NCI-H345 (cell line): ENCODE measurements around the gene LCE1F.

ENCODE experiments used
- DNase-seq: peaks from one replicate; lab custom pipeline; 2025; lab: John Stamatoyannopoulos, UW

LCE1F gene

DNA sequence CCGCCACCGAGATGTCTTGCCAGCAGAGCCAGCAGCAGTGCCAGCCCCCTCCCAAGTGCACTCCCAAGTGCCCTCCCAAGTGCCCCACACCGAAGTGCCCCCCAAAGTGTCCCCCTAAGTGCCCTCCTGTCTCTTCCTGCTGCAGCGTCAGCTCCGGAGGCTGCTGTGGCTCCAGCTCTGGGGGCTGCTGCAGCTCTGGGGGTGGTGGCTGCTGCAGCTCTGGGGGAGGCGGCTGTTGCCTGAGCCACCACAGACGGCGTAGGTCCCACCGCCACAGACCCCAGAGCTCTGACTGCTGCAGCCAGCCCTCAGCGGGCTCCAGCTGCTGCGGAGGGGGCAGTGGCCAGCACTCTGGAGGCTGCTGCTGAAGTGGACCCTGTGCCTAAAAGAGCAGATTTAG, 1.4 kb downstream of the LCE1F start:
- no peak for DNase-seq

DNA sequence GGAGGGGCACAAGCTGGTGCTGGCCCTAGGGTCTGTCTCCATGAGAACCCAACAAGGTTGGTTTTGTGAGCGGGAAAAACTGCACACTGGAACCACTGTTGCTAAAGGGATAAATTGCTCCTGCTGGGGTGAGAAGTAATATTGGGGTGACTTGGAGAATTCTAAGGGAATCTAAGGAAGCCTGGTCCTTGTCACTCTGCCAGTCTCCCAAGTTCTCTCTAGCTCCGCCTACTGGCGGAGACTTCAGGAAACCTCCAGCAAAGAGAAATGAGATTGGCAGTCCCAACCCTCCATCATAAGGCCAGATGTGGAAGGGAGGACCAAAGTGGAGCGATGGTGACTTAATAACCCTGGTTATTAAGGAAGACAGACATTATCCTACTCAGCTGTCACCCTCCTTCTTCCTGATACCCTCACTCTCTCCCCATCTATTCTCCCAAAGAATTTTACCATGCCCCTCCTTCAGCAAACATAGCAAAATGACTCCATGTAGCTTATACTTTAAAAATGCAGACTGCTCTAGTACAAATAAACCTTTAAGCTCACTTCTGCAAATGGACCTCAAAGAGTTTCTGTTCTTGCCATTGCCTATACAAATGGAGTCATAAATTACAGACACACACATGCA, 2.7 kb downstream of the LCE1F start:
- DNase-seq = no peak

DNA sequence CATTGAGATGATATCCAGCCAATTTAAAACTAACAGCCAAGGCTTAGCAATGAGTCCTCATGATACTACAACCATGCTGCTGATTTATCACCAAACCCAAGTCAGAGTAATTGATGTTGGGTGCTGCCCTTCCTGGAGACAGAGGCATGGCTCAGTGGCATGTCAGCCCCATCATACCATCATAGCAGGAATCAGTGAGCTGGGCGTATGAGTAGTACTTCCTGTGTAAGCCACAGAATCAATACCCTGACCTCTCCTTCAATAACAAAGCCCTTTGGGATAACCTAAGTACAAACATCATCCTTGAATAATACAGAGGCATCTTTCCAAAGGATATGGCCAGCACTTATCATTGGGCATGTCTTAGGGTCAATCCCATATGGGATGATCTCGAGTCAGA, 8.2 kb downstream of the LCE1F start:
- DNase-seq = no peak

DNA sequence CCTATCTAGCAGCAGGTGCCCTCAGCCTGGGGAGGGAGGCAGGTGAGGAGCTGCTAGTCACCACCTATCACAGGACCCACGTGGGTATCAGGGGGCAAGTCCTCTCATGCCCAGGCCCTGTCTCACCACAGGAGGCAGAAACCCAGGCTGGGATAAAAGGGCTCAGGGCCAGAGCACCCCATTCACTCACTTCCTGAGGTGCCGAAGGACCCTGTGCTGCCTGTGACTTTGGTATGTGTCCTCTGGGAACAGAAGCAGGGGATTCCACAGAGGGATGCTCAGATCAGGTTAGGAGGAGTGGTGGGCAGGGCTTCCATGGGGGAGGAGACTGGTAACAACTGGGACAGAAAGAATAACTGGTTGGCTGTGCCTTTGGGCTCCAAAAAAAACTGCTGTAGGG, 11.1 kb downstream of the LCE1F start, which contains the start of gene LCE1E:
Gene LCE1E, plus strand, starts transcription at position 181 of the 400 bp plus-strand sequence. CDS start 1,043 bp downstream, outside the sequence.
- no peak for DNase-seq

DNA sequence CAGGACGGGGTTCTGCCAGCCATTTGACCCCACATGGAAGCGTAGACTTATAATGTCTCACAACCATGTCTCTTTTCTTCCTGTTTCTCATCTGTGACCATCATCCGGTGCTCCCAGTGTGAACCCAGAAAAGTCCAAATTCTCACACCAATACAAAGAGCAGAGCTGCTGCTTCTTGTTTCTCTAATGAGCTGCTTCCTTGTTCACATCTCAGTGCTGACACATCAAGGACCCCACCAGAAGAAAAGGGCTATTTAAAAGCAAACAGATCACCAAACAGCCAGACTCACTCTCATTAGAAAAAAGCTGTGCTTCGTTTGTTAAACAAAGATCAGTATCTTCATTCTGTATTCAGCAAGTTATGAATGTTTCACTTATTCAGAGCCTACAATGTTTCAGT, 20.7 kb downstream of the LCE1F start:
- DNase-seq = no peak

DNA sequence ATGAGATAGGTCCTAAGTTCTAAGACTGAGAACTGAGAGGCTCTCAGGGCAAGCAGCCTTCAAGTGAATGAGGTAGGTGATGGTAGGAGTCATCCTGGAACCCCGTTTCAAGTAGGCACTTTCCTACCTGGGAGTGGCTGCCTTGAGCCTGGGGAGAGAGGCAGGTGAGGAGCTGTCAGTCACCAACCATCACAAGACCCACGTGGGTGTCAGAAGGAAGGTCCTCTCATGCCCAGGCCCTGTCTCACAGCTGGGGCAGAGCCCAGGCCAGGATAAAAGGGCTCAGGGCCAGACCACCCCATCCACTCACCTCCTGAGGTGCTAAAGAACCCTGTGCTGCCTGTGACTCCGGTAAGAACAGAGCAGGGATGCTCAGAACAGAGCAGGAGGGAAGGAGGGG, 21.5 kb downstream of the LCE1F start, which contains the start of gene LCE1D:
Gene LCE1D, plus strand, starts transcription at position 301 of the 400 bp plus-strand sequence. CDS start 1,074 bp downstream, outside the sequence.
- DNase-seq = no peak

DNA sequence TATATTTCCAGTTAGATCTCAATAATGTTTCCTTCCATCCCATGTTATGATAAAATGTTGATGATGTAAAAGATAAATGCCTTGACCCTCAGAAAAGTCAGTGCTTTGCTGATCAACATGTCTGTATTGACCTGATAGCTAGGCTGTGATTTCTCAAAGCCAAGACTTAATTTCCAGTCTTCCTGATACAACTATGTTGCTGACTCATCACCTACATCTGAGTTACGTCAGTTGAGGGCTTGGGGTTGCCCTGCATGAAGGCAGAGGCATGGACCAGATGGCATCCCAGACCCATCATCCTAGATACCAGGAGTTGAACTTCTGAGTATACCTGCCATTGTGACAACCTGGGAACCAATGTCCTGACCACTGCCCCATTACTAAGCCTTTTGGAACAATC, 26.4 kb downstream of the LCE1F start:
- no peak for DNase-seq

DNA sequence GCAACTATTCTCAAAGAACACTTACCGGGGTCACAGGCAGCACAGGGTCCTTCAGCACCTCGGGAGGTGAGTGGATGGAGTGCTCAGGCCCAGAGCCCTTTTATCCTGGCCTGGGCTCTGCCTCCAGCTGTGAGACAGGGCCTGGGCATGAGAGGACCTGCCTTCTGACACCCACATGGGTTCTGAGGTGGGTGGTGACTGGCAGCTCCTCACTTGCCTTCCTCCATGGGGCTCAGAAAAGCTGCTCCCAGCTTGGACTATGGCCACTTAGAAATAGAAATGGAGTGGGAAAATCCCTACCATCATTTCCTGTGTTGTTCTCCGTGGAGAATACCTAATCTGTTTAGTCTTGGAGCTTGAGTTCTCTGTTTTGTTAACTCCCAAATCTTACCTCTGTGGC, 31.6 kb downstream of the LCE1F start, which contains the start of gene LCE1C:
Gene LCE1C, minus strand, starts transcription at position 76 of the 400 bp plus-strand sequence. CDS start 1,173 bp downstream, outside the sequence.
- no peak for DNase-seq

DNA sequence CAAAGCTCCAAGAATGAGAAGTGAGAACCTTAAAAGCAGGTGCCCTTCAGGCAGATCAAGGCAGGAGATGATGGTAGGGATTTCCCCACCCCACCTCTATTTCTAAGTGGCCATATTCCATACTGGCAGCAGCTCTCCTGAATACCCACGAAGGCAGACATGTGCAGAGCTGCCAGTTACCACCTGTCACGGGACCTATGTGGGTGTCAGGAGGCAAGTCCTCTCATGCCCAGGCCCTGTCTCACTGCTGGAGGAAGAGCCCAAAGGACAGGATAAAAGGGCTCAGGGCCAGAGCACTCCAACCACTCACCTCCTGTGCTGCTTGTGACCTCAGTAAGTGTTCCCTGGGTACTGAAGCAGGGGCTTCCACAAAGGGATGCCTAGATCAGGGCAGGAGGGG, 36.1 kb downstream of the LCE1F start:
- no peak for DNase-seq

DNA sequence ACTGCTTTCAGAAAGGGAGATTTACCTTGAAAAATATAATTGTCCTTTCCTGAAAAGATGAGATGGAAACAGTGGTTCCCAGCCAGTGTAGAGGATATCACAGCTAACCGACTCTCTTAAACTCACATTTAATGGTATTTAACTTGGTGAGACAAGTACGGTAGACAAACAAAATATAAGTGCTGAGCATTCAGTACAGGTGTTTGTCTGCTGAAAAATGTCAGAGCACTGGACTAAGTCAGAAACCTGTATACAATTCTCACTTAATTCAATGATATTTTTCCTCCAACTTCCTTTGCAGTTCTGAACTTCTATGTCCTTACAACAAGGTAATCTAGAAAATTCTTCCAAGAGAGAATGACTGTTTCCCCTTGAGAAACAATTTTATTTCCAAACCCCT, 36.7 kb downstream of the LCE1F start, which contains the start of gene LCE1B:
Gene LCE1B, plus strand, starts transcription at position 301 of the 400 bp plus-strand sequence. CDS start 476 bp downstream, outside the sequence.
- no peak for DNase-seq

DNA sequence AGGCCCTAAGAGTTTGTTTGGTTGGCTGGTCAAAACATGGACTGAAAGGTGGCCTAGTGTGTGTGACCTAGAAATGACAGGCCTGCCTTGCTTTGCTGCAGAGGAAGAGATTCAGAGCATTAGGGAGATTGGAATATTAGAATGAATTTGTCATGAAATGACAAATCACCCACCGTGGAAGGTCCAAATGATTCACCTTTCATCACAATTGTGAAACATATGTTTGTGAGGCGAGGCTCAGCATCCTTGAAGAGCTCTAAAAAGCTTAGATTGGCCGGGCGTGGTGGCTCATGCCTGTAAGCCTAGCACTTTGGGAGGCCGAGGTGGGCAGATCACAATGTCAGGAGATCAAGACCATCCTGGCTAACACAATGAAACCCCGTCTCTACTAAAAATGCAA, 42.4 kb downstream of the LCE1F start:
- DNase-seq = no peak

DNA sequence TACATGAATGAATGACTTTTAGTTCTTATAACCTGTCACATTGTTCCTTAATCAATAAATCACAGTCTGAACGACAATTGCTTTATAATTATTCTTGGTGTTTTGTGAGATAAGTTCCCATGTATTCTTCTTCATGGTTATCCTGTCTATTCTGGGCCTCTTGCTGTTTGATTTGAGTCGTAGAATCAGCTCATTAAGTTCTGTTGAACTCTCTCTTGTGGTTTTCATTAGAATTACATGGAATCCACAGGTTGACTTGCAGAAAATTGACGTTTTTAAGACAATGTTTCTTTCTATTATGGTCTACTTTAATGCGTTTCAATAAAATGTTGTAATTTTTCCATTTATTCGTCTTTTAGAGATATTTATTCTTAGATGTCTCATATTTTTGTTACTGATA, 48.4 kb downstream of the LCE1F start:
- no peak for DNase-seq

DNA sequence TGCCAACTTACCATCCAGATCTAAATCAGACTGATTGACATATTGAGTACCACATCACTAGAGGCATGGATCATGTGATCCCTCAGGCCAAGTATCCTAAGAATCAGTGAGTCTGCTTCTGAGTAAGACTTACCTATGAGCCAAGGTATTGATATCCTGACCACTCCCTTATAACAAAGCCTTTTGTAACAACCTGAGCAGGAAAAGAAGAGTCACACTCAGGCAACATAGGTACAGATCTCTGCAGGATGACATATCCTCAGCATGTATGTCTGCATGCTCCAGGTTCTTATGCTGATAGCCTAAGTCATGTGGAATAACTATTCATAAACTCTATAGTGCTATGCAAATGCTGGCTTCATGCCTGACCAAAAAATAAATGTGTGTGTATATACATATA, 50.0 kb downstream of the LCE1F start:
- DNase-seq = no peak
